Stomach (tissue), 9 donors: ENCODE results near the gene GLRA3. TPM values are rescaled to one million over a fixed set of nuclear protein-coding genes. Genes with fewer than 3 reads are reported as not detected.

Experiments used
- DNase-seq, 2 donors: peaks; one replicate each; pipeline versions ENCODE4 v3.0.0 to v3.0.0-alpha.2; 2013 to 2019
- H3K27ac ChIP-seq, 5 donors: fragments of 200-600 bp in 4 of 5; sonication (generic) in 4 of 5; one replicate each; pipeline ENCODE4 v1.5.1; 2013 to 2019; ENCODE audit warnings: mild to moderate bottlenecking in 1 of 5, moderate library complexity in 1 of 5
- H3K27me3 ChIP-seq, 3 donors: fragments of 200-600 bp; sonication (generic); one replicate each; pipeline ENCODE4 v1.5.1; 2017 to 2019; ENCODE audit warnings: mixed run types in 1 of 3
- H3K36me3 ChIP-seq, 4 donors: fragments of 200-600 bp; sonication (generic); 1 replicate in 3 of 4; 2 replicates in 1 of 4; pipeline ENCODE4 v1.5.1; 2016 to 2019
- H3K4me1 ChIP-seq, 4 donors: fragments of 200-600 bp; sonication (generic); one replicate each; pipeline ENCODE4 v1.5.1; 2016 to 2019
- H3K4me3 ChIP-seq, 4 donors: fragments of 200-600 bp; sonication (generic) in 3 of 4; one replicate each; pipeline ENCODE4 v1.5.1; 2016 to 2019; ENCODE audit warnings: mild to moderate bottlenecking in 1 of 4
- H3K9me3 ChIP-seq, 4 donors: fragments of 200-600 bp; sonication (generic); one replicate each; pipeline ENCODE4 v1.5.1; 2016 to 2019
- CTCF ChIP-seq, 7 experiments: fragments of 450-650 bp in 4 of 7; fragments of 200-600 bp in 3 of 7; sonication (generic) in 3 of 7; IDR thresholded peaks; one replicate each; pipeline ENCODE4 v1.5.1; 2016 to 2019; ENCODE audit warnings: antibody characterized with exemption in 7 of 7, control low read depth in 2 of 7, mild to moderate bottlenecking in 1 of 7
- EP300 ChIP-seq: sonication (generic); formaldehyde crosslinking; IDR thresholded peaks from one replicate; pipeline ENCODE4 v1.6.1; 2017; ENCODE audit warnings: antibody characterized with exemption
- POLR2A ChIP-seq, 4 donors: fragments of 450-650 bp; IDR thresholded peaks; one replicate each; pipeline ENCODE4 v1.6.1; 2016; ENCODE audit warnings: antibody characterized with exemption in 4 of 4, control low read depth in 2 of 4, mild to moderate bottlenecking in 1 of 4, moderate library complexity in 1 of 4
- POLR2AphosphoS5 ChIP-seq, 3 donors: sonication (generic); formaldehyde crosslinking; IDR thresholded peaks; one replicate each; pipeline ENCODE4 v1.6.1; 2016; ENCODE audit warnings: antibody characterized with exemption in 3 of 3
- WGBS, 5 donors: extraction: QIAGEN DNeasy Blood & Tissue Kit in 3 of 5; methylation state at CpG; one replicate each; pipeline versions ENCODE4 v1.1.5 to v1.1.7; 2013 to 2018; 5-methylcytosine and 5-hydroxymethylcytosine counted together
- intact Hi-C: fragments of 100-400 bp; cut with DNase I; formaldehyde crosslinking; loops from one replicate; pipeline ENCODE4 v1.15.1; 2023; ENCODE audit warnings: low total_unique reads
- polyA plus RNA-seq, 3 donors: library from polyadenylated mRNA; stranded (reverse); fragments of 200-250 nt; gene quantifications; one replicate each; pipeline ENCODE4 v1.2.3, GENCODE V29; 2013
- total RNA-seq, 5 donors: library from RNA; depleted of rRNA; stranded (reverse); fragments of >200 nt; gene quantifications; one replicate each; pipeline versions ENCODE4 v1.1.0 to v1.2.3, GENCODE V29; 2014 to 2016
- donor health status: healthy with polysubstance abuse.
- donor health status: Bipolar disorder and iron deficiency.
- donor health status: healthy.

The GLRA3 gene
- total and polyA plus RNA-seq, 8 donors, result 0.06 to 0.18 TPM; not detected in 6

GRCh38 chr4:174593701-174594100, 235.3 kb downstream of the GLRA3 start:
- DNase-seq, result no peak
- Histone ChIP-seq H3K4me3 (no peak overlapping the region), H3K36me3 (no peaks in the 10 kb centered on the region), H3K27ac (no peak overlapping the region), H3K27me3 (no peaks in the 10 kb centered on the region), H3K4me1 (peaks cover 0 to 14% (median 0%) of the 10 kb centered on the region in 4 donors), H3K9me3 (no peaks in the 10 kb centered on the region)
- intact Hi-C loops, result no loop called here
- 79 to 86% (median 85%) methylated on average over 3 of the region's 3 CpGs for WGBS, 5 donors
- no peak for TF ChIP-seq EP300
- TF ChIP-seq POLR2AphosphoS5 (IDR thresholded peaks at IDR 0.05), result no peak
- no peak for TF ChIP-seq POLR2A (IDR thresholded peaks at IDR 0.05)
- TF ChIP-seq CTCF (IDR thresholded peaks at IDR 0.05), result no peak

- DNase-seq, result no peak
- Histone ChIP-seq H3K27ac (no peak overlapping the region), H3K27me3 (no peaks in the 10 kb centered on the region), H3K36me3 (no peaks in the 10 kb centered on the region), H3K4me1 (peaks cover 0 to 14% (median 0%) of the 10 kb centered on the region in 4 donors), H3K9me3 (no peaks in the 10 kb centered on the region), H3K4me3 (no peak overlapping the region)
- intact Hi-C loops, result no loop called here
- WGBS, 5 donors, result 58 to 88% (median 68%) methylated on average over 3 of the region's 3 CpGs
- no peak for TF ChIP-seq POLR2AphosphoS5 (IDR thresholded peaks at IDR 0.05)
- TF ChIP-seq CTCF (IDR thresholded peaks at IDR 0.05), result no peak
- no peak for TF ChIP-seq EP300
- TF ChIP-seq POLR2A (IDR thresholded peaks at IDR 0.05), result no peak
Observed at GRCh38 chr4:174592985-174593335, 236.1 kb downstream of the GLRA3 start.

- no peaks in the 10 kb centered on the region for H3K36me3 ChIP-seq
- WGBS, 5 donors, result 72 to 83% (median 78%) methylated on average over 3 of the region's 3 CpGs
Observed at GRCh38 chr4:174592256-174592984, 236.6 kb downstream of the GLRA3 start.

More at GRCh38 chr4:174592256-174592984, 236.6 kb downstream of the GLRA3 start:
- H3K27me3 ChIP-seq, result no peaks in the 10 kb centered on the region
- intact Hi-C loops, result no loop called here
- no peak for DNase-seq
- H3K9me3 ChIP-seq, result no peaks in the 10 kb centered on the region
- TF ChIP-seq CTCF (IDR thresholded peaks at IDR 0.05), result no peak
- TF ChIP-seq EP300, result no peak
- TF ChIP-seq POLR2AphosphoS5 (IDR thresholded peaks at IDR 0.05), result no peak
- no peak for TF ChIP-seq POLR2A (IDR thresholded peaks at IDR 0.05)
- peaks cover 0 to 14% (median 0%) of the 10 kb centered on the region in 4 donors for H3K4me1 ChIP-seq
- peak overlapping the region in 1 of 5 donors; percentile 33 for H3K27ac ChIP-seq
- H3K4me3 ChIP-seq, result no peak overlapping the region
